Prostate gland (tissue), 2 donors: ENCODE measurements around the gene P2RY13.

ENCODE experiments used
- POLR2AphosphoS5 ChIP-seq: sonication (generic); formaldehyde crosslinking; IDR thresholded peaks from one replicate; pipeline ENCODE4 v1.6.1; 2017; ENCODE audit warnings: antibody characterized with exemption
- TF ChIP-seq, protein P1 (sequence below), 4 experiments: fragments of 200-600 bp in 2 of 4; fragments of 450-650 bp in 2 of 4; sonication (generic) in 2 of 4; IDR thresholded peaks; 1 replicate in 3 of 4; 2 replicates in 1 of 4; pipeline ENCODE4 v1.5.1; 2016 to 2019; ENCODE audit warnings: antibody characterized with exemption in 4 of 4, mild to moderate bottlenecking in 2 of 4, moderate library complexity in 2 of 4

DNA sequence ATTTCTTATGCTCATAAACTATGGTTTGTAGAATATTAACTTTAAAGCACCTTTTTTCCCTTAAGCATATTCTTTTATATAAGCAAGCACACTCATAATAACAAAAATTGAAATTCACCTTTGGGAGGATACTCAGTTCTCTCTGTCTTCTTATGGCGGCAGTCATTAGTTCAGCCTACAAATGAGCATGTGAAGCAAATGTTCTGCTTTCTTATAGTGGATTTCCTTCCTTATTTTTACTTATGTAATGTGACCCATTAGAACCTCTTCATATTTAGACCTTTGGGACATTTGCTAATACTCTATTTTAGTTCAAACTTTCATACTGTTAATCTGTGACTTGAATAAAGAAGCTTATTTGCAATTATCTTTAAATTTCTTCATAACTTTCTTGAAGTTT, at the start of gene P2RY13:
- TF ChIP-seq, protein P1, sequence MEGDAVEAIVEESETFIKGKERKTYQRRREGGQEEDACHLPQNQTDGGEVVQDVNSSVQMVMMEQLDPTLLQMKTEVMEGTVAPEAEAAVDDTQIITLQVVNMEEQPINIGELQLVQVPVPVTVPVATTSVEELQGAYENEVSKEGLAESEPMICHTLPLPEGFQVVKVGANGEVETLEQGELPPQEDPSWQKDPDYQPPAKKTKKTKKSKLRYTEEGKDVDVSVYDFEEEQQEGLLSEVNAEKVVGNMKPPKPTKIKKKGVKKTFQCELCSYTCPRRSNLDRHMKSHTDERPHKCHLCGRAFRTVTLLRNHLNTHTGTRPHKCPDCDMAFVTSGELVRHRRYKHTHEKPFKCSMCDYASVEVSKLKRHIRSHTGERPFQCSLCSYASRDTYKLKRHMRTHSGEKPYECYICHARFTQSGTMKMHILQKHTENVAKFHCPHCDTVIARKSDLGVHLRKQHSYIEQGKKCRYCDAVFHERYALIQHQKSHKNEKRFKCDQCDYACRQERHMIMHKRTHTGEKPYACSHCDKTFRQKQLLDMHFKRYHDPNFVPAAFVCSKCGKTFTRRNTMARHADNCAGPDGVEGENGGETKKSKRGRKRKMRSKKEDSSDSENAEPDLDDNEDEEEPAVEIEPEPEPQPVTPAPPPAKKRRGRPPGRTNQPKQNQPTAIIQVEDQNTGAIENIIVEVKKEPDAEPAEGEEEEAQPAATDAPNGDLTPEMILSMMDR (IDR thresholded peaks at IDR 0.05) = no peak
- TF ChIP-seq POLR2AphosphoS5 = no peak
